GM12892 (cell line): ENCODE measurements around the gene C3orf20.

Experiments used
- POLR2AphosphoS5 ChIP-seq: IDR thresholded peaks from 2 replicates; pipeline ENCODE4 v1.6.1; 2011; ENCODE audit warnings: low read depth, low read length, control low read depth
- TAF1 ChIP-seq: IDR thresholded peaks from 2 replicates; pipeline ENCODE4 v1.6.1; 2011; ENCODE audit warnings: low read depth, mild to moderate bottlenecking, control low read depth, low read length, borderline replicate concordance

DNA sequence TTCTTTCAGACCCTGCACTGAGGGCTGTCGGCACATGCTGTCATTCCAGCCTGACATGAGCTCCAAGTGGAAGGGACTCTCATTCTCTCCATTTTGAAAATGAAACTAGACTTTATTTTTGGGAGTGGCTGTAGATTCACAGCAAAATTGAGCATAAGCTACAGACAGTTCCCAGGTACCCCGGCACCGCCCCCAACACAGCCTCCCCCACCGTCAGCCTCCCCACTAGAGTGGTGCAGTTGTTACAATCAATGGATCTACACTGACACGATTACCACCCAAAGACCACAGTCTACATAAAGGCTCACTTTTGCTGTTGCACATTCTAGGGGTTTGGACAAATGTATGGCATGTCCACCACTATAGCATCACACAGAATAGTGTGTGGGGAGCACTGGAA, 114.3 kb downstream of the C3orf20 start:
- TF ChIP-seq POLR2AphosphoS5 (no peak), TAF1 (no peak)
